ENCODE data around the gene NUMB.

The NUMB gene

DNA sequence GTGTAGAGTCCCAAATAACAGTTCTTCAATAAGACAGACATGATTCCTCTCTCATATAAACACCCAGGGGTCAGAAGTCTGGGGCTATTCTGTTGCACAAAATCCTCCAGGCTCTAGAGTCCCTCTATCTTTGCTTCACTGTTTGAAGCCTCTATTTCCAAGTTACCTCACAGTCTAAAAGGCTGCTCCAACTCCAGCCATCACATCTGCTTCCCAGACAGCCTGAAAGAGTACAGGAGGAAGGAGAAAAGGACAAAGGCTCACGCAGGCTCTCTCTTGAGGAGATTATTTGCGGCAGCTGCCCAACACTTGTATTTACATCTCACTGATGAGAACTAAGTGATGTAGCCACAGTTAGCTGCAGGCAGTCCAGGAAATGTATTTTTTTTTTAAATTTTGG, 214.6 kb downstream of the NUMB start:
- DNase-seq: no peak
- intact Hi-C loops (cut with DNase I): no loop called here

DNA sequence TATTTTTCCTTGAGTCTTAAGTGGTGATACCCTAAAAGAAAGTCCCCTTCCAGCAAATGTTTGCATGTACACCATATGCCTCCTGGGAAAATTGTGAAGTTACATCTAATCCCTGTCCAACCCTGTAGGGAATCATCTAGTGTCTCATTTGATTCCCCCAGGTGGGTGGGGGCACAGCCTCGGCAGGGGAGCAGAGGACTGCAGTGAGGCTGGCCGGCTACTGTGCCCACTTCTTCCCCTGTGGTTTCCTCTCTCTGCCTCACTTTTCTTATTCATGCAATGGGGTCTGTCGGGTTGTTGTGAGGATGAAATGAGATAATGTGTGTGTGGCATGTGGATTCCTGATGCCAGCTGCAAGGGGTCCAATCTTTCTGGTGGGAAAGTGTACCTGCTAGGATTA, 215.0 kb downstream of the NUMB start:
- intact Hi-C loops (cut with DNase I): no loop called here
- DNase-seq: no peak

DNA sequence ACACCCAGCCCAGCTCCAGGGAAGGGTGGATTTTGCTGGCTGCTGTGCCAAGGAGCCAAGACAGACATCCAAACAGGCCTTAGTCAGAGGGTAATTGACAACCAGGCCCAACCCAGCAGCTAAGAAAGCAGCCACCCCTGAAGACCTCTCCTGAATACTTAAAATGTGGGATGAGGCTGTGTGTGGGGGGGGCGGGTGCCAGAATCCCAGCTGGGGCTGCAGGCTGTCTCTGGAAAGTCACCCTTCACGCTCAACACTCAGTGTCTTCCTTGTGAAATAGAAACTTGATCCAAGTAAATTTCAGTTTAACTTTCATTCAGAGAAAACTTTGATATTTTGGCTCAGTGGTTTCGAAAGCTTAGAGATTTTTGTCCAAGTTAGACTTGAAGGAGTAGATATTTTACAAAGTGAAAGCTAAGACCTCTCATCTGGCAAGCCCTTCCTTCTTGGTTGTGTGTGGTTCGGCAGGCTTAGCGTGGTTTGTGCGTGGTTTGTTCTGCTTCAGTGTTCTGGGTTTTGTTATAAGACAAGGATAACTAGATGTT, 215.9 kb downstream of the NUMB start:
- intact Hi-C loops (cut with DNase I): no loop called here
- peak in 19 of 42 donors; percentile 8 to 69 (median 43) for DNase-seq

DNA sequence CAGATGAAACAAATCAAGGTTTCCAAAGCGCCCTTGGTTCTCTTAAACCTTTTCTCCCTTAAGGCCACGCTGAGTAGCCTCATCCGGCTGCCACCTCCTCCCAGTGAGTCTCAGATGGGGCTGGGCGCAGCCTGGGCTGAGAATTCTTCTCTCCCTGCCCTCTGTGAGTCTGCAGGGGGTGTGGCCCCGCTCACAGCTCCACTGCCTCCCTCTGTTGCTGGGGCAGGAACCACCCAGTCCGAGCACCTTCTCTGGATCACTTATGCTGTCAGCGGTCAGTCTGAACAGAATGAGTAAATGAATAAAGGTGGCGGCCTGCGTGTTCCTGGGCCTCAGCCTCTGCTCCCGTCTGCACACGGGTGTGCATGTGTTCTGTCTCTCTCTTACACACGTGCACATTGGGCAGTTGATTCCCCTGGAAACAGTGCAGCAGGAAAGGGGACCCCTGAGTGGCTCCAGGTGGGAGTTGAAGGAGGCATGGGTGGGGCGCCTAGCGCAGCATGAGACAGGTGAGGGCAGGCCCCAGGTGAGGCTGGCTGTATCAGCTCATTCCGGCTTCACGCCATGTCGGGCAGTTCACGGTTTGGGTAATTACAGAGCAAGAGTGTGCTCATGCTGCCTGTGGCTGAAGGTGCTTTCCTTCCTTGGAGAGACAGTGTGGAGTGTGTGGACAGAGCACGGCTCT, 216.7 kb downstream of the NUMB start:
- no peak for DNase-seq
- intact Hi-C loops (cut with DNase I): no loop called here

DNA sequence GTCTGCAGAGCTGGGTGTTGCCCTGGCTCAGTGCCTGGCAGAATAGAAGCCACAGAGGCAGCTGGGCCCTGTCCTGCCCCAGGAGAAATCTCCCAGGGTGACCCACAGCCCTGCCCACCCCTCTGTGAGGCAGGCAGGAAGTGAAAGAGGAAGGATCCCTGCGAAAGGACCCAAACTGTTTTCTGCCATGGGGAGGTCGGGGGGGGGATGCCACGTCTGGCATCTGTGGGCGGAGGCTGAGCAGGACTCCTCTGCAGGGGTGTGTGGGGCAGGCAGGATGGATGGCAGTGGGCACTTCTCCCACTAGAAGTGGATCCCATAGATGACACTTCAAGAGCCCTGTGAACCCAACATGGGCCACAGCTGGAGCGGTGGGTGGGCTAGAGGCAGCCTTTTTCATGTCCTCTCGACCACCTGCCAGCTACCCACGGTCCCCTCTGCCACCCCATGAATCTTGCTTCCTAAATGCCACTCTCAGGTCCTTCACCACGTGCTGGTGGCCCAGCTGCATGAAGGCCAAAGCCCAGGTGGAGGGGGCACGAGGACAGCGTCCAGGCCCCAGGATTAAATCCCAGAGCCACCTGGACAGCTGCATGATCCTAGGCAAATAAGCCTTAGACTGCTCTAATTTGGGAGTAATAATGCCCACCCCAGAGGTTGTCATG, 217.4 kb downstream of the NUMB start:
- intact Hi-C loops (cut with DNase I): no loop called here
- peak in 15 of 42 donors; percentile 8 to 58 (median 35) for DNase-seq

DNA sequence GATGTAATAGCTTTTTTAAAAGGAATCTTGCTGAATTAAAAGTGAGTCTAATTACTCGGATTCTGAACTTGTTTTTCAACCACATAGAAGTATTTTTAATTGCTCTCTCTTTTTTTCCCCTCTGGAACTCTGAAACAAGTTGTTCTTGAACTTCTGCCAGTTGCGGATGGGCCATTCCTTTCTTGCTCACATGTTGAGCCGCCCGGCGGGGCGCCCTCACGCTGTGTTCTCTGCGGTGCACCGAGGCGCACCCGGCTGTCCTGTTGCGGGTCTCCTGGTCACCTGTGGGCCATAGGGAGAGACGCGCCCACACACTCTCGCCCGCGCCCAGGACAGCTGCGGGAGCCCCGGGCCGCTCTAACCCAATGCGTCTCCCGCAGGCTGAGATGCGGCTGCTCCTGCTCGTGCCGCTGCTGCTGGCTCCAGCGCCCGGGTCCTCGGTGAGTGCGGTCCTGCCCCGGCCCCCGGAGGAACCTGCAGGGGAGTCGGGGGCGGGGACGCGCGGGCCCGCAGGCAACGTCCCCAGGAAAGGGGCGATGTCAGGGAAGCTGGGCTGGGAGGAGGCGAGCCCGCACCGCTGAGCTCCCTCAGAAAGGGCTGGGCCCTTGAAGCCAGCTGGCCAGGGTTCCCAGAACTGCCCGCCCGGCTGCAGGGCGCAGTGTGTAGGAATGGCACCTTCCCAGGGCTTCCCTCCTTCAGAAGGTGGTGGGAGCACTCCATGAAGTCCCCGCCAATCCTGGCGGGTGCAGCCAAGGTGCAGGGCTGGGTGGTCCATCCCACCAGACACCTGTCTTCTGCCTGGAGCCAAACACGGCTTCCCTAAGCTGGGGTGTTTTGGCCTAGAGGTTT, 218.7 kb downstream of the NUMB start:
- intact Hi-C loops (cut with DNase I): no loop called here
- peak in 32 of 42 donors; percentile 15 to 80 (median 50) for DNase-seq

DNA sequence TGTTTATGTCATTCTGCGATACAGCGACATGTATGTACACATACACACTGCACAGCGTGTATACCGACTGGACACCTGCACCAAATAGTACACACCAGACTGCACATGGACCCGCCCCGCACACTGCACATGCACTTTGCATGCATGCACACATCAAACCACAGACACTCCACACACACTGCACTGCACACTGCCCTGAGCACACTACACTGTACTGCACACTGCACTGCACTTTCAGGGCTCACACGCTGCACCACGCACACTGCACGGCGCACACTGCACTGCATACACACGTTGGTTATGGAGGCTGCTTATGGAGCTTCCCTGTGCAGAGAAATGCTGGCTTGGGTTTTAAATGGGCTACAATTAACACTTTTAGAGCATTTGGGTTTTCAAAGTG, 219.4 kb downstream of the NUMB start:
- intact Hi-C loops (cut with DNase I): no loop called here
- peak in 2 of 42 donors; percentile 14 to 28 for DNase-seq

DNA sequence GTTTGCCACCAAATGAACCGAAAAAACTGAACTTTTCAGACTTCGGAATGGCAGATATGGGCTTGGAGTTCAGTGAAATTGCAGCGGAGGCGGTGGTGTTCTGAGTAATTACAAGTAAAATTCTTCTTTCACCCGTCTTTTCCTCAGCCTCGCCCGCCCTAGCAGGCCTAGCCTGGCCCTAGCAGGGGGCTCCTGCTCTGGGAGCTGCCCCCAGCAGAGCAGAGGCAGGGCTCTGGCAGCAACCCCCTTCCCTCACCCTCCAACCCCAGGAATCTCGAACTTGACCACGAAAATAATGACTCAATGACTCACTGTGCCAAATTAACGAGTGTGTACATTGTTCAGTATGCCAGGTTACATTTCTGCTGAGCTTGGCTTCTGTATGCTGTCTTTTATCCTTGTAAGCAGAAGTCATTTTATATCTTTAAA, 219.9 kb downstream of the NUMB start:
- intact Hi-C loops (cut with DNase I): no loop called here
- peak in 4 of 42 donors; percentile 10 to 31 (median 22) for DNase-seq

DNA sequence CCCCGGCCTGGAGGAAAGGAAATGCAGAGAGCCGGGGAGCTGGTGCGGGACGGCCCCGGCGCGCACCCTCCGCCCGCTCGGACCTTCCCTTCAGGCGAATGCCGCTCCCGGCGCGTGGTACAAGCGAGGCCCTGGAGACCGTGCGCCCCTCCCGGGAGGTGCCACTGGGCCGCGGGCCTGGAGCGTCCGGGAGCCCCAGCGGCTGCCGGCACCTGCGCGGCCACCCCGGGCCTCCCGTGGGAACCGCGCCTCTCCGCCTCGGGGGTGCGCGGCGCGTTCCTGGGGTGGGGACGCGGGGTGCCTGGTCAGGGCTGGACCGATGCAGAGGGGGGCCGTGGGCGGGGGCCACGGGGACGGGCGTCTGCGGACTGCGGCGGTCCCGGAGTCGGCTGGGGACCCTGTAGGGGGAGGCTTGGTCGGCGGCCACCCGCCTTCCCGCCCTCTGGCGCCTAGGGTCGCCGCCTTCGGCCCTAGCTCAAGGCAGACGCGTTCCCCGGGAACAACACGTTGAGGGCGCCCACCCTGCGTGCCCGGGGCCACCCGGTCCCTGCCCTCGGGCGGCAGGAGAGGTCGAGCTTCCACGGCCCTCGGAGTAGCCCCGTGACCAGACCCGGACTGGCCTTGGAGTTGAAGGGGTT, 220.4 kb downstream of the NUMB start:
- intact Hi-C loops (cut with DNase I): no loop called here

DNA sequence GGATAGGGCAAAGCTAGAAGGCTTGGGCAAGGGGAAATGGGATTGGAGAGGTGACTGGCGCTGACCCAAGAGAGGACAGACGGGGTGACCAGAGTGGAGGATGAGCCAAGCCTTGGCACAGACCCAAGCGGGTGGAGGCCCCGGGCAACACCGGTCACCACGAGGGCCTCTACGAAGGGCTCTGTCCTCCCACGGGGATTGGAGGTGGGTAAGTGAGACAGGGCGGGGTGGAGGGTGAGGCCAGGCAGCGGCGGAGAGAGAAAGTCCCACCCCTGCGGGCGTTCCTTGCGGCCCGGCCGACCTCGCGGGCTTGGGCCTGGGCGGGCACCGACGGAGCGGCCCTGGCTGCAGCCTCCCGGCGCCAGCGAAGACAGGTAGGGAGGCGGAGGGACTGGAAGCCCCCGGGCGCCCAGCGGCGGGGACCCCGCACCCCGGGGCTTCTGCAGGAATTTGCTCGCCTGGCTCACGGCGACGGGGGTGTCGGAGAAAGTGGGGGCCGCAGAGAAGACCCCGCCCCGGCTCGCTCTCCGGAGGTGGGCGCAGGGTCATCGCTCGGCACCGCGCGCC, 221.0 kb downstream of the NUMB start, which contains the start of gene PAPLN:
Gene PAPLN, plus strand, starts transcription at position 288 of the 567 bp plus-strand sequence. CDS start 2,273 bp downstream, outside the sequence.
- intact Hi-C loops (cut with DNase I): no loop called here
- DNase-seq: peak in 9 of 42 donors; percentile 11 to 48 (median 37)

More for the DNA sequence above, 220.4 kb downstream of the NUMB start:
- peak in 3 of 42 donors; percentile 16 to 43 (median 23) for DNase-seq

DNA sequence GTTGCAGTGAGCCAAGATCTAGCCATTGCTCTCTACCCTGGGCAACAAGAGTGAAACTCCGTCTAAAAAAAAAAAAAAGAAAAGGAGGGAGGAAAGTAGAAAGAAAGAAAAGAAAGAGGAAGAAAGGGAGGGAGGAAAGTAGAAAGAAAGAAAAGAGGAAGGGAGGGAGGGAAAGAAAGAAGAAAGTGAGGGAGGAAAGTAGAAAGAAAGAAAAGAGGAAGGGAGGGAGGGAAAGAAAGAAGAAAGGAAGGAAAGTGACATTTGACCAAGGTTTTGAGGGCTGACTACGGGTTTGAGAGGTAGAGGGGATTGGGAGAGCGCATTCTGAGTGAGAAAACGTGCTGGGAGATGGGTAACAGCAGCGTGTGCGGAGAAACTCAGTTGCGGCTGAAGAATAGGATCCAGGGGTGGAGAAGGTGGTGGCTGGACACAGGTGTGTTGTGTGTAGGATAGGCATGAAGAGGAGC, 221.6 kb downstream of the NUMB start:
- no peak for DNase-seq
- intact Hi-C loops (cut with DNase I): no loop called here

DNA sequence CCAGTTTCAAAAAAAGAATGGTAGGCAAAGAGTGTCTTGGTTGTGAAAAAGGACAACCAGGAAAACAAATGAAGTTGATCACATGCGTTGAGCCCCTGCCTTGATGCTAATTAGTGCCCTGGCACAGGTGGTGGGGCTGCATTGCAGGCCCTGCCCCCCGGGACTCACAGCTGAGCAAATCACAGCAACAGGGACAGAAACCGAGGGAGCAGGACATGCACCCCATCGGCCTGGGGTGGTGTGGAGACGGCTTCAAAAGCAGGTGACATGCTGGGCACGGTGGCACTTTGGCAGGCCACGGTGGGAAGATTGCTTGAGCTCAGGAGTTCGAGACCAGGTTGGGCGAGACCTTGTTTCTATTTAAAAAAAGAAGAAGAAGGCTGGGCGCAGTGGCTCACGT, 222.2 kb downstream of the NUMB start:
- DNase-seq: peak in 5 of 42 donors; percentile 12 to 40 (median 25)
- intact Hi-C loops (cut with DNase I): no loop called here

DNA sequence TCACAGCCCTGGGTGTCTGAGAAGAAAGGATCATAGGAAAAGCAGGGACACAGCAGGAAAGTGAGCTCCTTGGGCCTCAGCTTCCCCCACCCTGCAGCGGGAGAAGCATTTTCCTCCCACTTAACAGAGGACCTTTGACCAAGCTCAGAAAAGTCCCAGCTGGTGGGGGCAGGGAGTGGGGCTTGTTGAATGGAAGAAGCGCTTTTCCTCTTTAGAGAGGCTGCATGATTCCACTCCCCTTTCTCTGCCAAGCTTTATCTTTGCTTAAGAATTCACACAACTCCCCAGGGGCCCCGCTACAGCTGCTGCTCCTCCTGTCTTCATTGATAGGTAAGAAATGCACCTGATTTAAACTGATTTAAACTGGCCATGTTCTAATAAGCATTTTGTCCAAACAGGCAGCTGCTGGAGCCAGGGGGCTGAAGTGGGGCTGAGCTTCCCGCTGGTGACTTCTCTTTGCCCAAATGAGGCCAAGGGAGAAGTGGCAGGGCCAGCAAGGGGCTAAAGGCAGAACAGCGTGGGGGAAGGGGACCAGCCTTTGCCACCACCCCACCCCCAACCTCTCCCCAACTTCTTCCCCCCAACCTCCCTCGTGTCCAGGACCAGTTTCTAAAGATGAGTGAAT, 222.7 kb downstream of the NUMB start:
- peak in 6 of 42 donors; percentile 4 to 35 (median 21) for DNase-seq
- intact Hi-C loops (cut with DNase I): no loop called here

DNA sequence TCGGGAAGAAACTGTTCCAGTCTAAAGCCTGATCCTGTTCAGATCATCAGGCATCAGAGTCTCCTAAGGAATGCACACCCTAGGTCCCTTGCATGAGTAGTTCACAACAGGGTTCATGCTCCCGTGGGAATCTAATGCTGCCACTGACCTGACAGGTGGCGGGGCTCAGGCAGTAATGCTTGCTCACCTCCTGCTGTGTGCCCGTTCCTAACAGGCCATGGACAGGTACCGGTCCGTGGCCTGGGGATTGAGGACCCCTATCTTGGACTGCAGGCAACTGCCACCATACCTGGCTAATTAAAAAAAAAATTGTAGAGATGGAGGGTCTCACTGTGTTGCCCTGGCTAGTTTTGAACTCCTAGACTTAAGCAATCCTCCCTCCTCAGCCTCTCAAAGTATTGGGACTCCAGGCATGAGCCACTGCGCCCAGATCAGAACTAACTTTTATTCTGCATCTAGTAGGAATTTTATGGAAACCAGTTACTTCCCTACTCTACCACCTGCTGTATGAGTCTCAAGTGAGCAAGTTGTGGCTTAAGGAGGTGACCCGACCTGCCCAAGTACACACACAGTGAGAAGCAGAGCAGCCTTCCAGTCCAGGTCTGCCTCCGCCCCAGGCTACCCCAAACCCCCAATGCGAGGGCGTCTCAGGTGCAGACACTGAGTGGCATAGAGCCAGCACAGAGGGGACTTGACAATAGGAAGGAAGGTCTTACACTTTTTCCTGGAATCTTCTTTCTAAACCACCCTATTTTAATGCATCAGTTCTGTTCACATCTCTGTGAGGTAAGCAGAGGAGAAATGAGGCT, 223.6 kb downstream of the NUMB start:
- intact Hi-C loops (cut with DNase I): no loop called here
- peak in 4 of 42 donors; percentile 11 to 41 (median 25) for DNase-seq

DNA sequence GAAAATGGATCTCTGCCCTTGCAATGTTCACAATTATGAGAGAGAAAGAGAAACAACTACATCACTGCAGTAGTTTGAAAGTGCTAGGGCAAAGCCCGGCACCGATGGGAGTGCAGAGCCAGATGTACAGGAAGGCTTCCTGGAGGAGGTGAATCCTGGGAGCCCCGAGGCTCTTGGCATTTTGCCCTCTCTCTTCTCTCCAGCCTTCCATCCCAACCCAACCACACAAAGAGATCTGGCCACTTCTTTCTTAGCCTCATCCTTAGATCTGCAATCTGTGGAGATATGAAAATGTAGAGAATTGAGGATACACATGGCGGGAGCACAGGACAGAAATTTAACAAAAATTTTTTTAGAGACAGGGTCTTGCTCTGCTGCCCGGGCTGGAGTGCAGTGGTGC, 224.3 kb downstream of the NUMB start:
- intact Hi-C loops (cut with DNase I): no loop called here
- no peak for DNase-seq

DNA sequence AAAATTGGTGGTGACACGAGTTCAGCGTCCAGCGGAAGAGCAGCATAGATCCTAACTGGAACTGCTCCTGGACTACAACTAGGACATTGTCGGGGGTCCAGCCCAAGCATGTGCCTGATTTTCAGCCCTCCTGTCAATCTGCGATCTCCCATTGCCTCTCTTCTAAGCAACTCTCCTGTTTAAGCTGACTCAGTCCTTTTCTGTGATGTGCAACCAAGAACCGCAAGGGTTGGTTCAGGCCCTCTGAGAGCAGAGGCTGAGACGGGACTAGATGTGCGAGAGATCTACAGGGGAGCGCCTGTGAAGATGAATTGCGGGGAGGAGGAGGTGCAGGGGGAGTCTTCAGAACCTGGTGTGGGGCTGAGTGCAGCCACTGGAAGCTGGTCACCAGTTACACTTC, 224.8 kb downstream of the NUMB start:
- intact Hi-C loops (cut with DNase I): no loop called here
- peak in 1 of 42 donors; percentile 10 for DNase-seq

DNA sequence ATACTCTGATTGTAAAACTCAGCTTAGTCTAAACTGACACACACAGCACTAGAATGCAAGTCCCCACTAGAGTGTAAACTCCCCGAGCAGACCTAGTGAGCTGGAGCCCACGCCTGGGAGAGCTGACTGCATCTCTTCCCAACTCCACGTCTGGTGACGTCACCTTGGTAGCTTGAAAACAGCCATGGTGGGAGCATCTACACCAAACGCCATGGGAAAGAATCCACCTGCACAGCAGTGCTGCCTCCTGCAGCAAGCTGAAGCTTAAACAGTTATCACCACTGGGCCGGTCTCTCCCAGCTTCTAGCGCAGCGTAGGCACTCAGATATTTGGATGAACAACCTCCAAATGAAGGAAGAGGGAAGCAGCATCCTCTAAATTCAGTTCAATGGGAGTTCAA, 225.4 kb downstream of the NUMB start:
- intact Hi-C loops (cut with DNase I): no loop called here
- DNase-seq: peak in 1 of 42 donors; percentile 17
